Skeletal muscle tissue (tissue), 4 donors: ENCODE measurements around the gene LRRK1. TPM values are rescaled to one million over a fixed set of nuclear protein-coding genes. Genes with fewer than 3 reads are reported as not detected.

ENCODE experiments used
- H3K27ac ChIP-seq: one replicate; pipeline ENCODE4 v1.7.0; 2013; ENCODE audit warnings: mild to moderate bottlenecking, low read depth, low read length, inconsistent platforms
- H3K27me3 ChIP-seq, 3 donors: one replicate each; pipeline ENCODE4 v1.7.0; 2013; ENCODE audit warnings: low read length in 3 of 3; ENCODE audit not compliant: control insufficient read depth in 3 of 3, insufficient read depth in 3 of 3
- H3K36me3 ChIP-seq, 3 donors: one replicate each; pipeline ENCODE4 v1.7.0; 2013; ENCODE audit warnings: low read length in 3 of 3; ENCODE audit not compliant: control insufficient read depth in 3 of 3, insufficient read depth in 3 of 3
- H3K4me1 ChIP-seq, 3 donors: one replicate each; pipeline ENCODE4 v1.7.0; 2013; ENCODE audit warnings: low read length in 3 of 3, mild to moderate bottlenecking in 3 of 3; ENCODE audit not compliant: control insufficient read depth in 3 of 3, insufficient read depth in 3 of 3
- H3K4me3 ChIP-seq, 3 donors: one replicate each; pipeline ENCODE4 v1.7.0; 2013; ENCODE audit warnings: low read length in 3 of 3
- H3K9ac ChIP-seq, 3 donors: one replicate each; pipeline ENCODE4 v1.7.0; 2013; ENCODE audit warnings: low read length in 3 of 3, mild to moderate bottlenecking in 3 of 3, moderate library complexity in 2 of 3, low read depth in 1 of 3
- H3K9me3 ChIP-seq, 3 donors: one replicate each; pipeline ENCODE4 v1.7.0; 2013; ENCODE audit warnings: low read length in 3 of 3; ENCODE audit not compliant: control insufficient read depth in 3 of 3
- total RNA-seq: library from RNA; depleted of rRNA; stranded (reverse); fragments of >200 nt; gene quantifications from one replicate; pipeline ENCODE4 v1.2.3, GENCODE V29; 2014
- donor health status: Osteomylitis.

LRRK1 gene
- total RNA-seq, 1 donor from 2014 or later, result 3.7 TPM

- Histone ChIP-seq H3K4me3 (no peak overlapping the region), H3K4me1 (peaks cover 0 to 3% (median 0%) of the 10 kb centered on the region in 3 donors), H3K9me3 (no peaks in the 10 kb centered on the region), H3K9ac (no peak overlapping the region), H3K27me3 (peaks cover 0 to 2% (median 0%) of the 10 kb centered on the region in 3 donors), H3K36me3 (peaks cover 0 to 24% (median 3%) of the 10 kb centered on the region in 3 donors), H3K27ac (no peak overlapping the region)
These were observed 131.6 kb downstream of the LRRK1 start for GRCh38 chr15:101050623-101051290.

DNA sequence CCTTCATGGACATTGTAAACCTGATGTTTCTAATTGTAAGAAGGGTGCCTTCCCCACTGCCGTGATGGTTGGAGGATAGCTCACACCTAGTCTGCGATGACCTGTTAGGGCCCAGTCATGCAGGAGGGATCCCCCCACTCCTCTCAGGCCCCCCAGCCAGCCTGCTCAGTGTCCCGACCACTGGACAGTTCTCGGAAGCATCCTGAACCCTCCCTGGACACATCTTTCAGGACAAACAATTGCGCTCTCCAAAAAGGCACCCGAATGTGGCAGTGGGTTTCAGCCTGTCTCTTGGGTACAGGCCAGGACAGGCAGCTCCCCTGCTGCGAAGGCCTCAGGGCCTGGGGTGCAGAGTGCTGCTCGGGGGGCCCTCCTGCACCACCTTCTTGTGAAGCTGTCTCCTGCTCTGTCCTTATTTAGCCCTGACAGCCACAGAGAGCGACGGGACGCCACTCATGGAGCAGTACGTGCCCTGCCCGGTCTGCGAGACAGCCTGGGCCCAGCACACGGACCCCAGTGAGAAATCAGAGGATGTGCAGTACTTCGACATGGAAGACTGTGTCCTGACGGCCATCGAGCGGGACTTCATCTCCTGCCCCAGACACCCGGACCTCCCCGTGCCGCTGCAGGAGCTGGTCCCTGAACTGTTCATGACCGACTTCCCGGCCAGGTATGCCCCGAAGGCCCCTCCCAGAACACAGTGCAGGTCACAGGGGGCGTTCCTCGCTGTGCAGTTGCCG, 132.3 kb downstream of the LRRK1 start:
- peaks cover 0 to 2% (median 0%) of the 10 kb centered on the region in 3 donors for H3K27me3 ChIP-seq
- no peaks in the 10 kb centered on the region for H3K9me3 ChIP-seq
- no peaks in the 10 kb centered on the region for H3K4me1 ChIP-seq
- peaks cover 0 to 27% (median 3%) of the 10 kb centered on the region in 3 donors for H3K36me3 ChIP-seq
- H3K9ac ChIP-seq, result no peak overlapping the region
- H3K4me3 ChIP-seq, result no peak overlapping the region
- H3K27ac ChIP-seq, result no peak overlapping the region

- Histone ChIP-seq H3K4me1 (no peaks in the 10 kb centered on the region), H3K9ac (no peak overlapping the region), H3K27ac (no peak overlapping the region), H3K9me3 (no peaks in the 10 kb centered on the region), H3K27me3 (peaks cover 0 to 2% (median 0%) of the 10 kb centered on the region in 3 donors), H3K36me3 (peaks cover 1 to 28% (median 3%) of the 10 kb centered on the region in 3 donors), H3K4me3 (no peak overlapping the region)
These were observed 133.0 kb downstream of the LRRK1 start for GRCh38 chr15:101052031-101052620.

DNA sequence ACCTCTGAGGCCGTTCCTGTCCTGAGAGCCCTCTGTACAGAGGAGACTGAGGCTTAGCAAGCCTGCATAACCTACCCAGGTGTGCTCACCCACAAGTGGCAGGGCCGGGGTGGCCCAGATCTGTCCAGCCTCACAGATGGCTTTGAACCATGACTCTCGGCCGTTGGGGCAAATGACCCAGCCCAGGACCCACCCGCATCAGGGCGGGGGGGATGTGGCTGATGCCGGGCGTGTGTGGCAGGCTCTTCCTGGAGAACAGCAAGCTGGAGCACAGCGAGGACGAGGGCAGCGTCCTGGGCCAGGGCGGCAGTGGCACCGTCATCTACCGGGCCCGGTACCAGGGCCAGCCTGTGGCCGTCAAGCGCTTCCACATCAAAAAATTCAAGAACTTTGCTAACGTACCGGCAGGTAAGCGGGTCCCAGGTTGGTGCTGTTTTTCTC, 133.5 kb downstream of the LRRK1 start:
- Histone ChIP-seq H3K27me3 (peaks cover 0 to 2% (median 0%) of the 10 kb centered on the region in 3 donors), H3K36me3 (peaks cover 4 to 33% (median 7%) of the 10 kb centered on the region in 3 donors)

GRCh38 chr15:101053261-101053660, 134.1 kb downstream of the LRRK1 start:
- no peaks in the 10 kb centered on the region for H3K9me3 ChIP-seq
- no peak overlapping the region for H3K4me3 ChIP-seq
- no peaks in the 10 kb centered on the region for H3K4me1 ChIP-seq
- H3K27me3 ChIP-seq, result peaks cover 0 to 2% (median 0%) of the 10 kb centered on the region in 3 donors
- peaks cover 4 to 38% (median 7%) of the 10 kb centered on the region in 3 donors for H3K36me3 ChIP-seq
- H3K9ac ChIP-seq, result no peak overlapping the region
- H3K27ac ChIP-seq, result no peak overlapping the region

More for the DNA sequence above, 133.5 kb downstream of the LRRK1 start:
- no peaks in the 10 kb centered on the region for H3K4me1 ChIP-seq
- H3K4me3 ChIP-seq, result no peak overlapping the region
- no peaks in the 10 kb centered on the region for H3K9me3 ChIP-seq
- H3K9ac ChIP-seq, result no peak overlapping the region
- no peak overlapping the region for H3K27ac ChIP-seq

- Histone ChIP-seq H3K4me3 (no peak overlapping the region), H3K27ac (no peak overlapping the region), H3K27me3 (no peaks in the 10 kb centered on the region), H3K9me3 (no peaks in the 10 kb centered on the region), H3K36me3 (peaks cover 4 to 41% (median 7%) of the 10 kb centered on the region in 3 donors), H3K9ac (no peak overlapping the region), H3K4me1 (no peaks in the 10 kb centered on the region)
These were observed 135.0 kb downstream of the LRRK1 start for GRCh38 chr15:101054116-101054515.

DNA sequence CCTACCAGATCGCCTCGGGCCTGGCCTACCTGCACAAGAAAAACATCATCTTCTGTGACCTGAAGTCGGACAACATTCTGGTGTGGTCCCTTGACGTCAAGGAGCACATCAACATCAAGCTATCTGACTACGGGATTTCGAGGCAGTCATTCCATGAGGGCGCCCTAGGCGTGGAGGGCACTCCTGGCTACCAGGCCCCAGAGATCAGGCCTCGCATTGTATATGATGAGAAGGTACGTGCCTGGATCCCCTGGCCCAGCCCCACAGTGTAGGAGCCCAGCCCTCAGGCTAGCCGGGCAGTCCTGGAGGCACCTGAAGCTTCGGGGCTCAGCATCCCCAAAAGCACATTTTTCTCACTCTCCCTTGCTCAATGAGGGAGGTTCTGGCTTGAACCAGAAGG, 135.8 kb downstream of the LRRK1 start:
- no peaks in the 10 kb centered on the region for H3K9me3 ChIP-seq
- H3K27ac ChIP-seq, result no peak overlapping the region
- no peak overlapping the region for H3K4me3 ChIP-seq
- no peaks in the 10 kb centered on the region for H3K27me3 ChIP-seq
- H3K4me1 ChIP-seq, result no peaks in the 10 kb centered on the region
- H3K9ac ChIP-seq, result no peak overlapping the region
- peaks cover 4 to 39% (median 7%) of the 10 kb centered on the region in 3 donors for H3K36me3 ChIP-seq

GRCh38 chr15:101055411-101055810, 136.3 kb downstream of the LRRK1 start:
- Histone ChIP-seq H3K27ac (no peak overlapping the region), H3K36me3 (peaks cover 4 to 39% (median 7%) of the 10 kb centered on the region in 3 donors), H3K4me3 (no peak overlapping the region), H3K9ac (no peak overlapping the region), H3K9me3 (no peaks in the 10 kb centered on the region), H3K27me3 (no peaks in the 10 kb centered on the region), H3K4me1 (no peaks in the 10 kb centered on the region)

DNA sequence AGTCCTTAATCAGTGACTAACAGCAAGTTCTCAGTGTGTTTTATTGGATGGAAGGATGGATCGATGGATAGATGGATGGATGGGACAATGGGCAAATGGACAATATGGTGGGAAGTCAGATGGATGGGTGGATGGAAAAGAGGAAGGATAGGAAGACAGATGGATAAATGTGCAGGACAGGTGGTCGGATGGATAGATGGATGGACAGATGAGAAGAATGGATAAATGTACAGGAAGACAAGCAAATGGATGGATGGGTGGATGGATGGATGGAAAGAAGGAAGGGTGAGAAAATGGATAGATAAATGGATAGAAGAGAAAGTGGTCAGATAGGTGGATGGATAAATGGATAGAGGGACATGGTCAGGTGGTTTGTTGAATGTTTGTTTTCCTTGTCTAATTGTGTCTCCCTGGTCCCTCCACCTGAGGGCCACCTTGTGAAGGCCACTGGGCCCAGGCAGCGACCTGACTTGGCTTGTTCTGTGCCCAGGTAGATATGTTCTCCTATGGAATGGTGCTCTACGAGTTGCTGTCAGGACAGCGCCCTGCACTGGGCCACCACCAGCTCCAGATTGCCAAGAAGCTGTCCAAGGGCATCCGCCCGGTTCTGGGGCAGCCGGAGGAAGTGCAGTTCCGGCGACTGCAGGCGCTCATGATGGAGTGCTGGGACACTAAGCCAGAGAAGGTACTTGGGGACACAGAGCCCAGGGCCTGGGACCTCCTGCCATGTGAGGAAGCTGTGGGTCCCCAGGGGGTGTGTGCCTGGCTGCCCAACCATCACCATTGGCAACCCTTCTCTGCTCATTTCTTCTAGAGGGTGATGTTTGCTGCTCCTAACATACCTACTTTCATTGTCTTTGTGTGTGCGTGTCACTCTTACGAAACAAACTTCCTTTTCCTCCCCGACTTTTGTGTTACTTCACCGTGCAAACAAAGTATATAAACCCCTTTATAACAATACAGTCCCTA, 137.5 kb downstream of the LRRK1 start:
- H3K27ac ChIP-seq, result no peak overlapping the region
- peaks cover 7 to 39% (median 8%) of the 10 kb centered on the region in 3 donors for H3K36me3 ChIP-seq

More for the DNA sequence above, 137.5 kb downstream of the LRRK1 start:
- Histone ChIP-seq H3K27me3 (no peaks in the 10 kb centered on the region), H3K4me3 (no peak overlapping the region), H3K4me1 (no peaks in the 10 kb centered on the region), H3K9me3 (no peaks in the 10 kb centered on the region), H3K9ac (no peak overlapping the region)
